ENCODE measurements around the gene MACROD1. TPM values are rescaled to one million over a fixed set of nuclear protein-coding genes. Genes with fewer than 3 reads are reported as not detected.

MACROD1 gene
- total RNA-seq, 1 donor from 2014 or later = 27.8 TPM

- DNase-seq (ENCODE audit: low read depth) = no peak
- TF ChIP-seq CTCF (conservative IDR thresholded peaks at IDR 0.05; ENCODE audit: low read depth, low read length) = no peak
- no peak overlapping the region for H3K4me3 ChIP-seq (ENCODE audit: low read depth, low read length)
These were observed 138.1 kb downstream of the MACROD1 start for GRCh38 chr11:64027651-64028397.

GRCh38 chr11:64026575-64027205, 139.2 kb downstream of the MACROD1 start:
- DNase-seq (ENCODE audit: low read depth) = no peak

GRCh38 chr11:64025205-64025604, 140.7 kb downstream of the MACROD1 start:
- no peak for TF ChIP-seq CTCF (conservative IDR thresholded peaks at IDR 0.05; ENCODE audit: low read depth, low read length)
- H3K4me3 ChIP-seq (ENCODE audit: low read depth, low read length) = no peak overlapping the region
- no peak for DNase-seq (ENCODE audit: low read depth)

More at GRCh38 chr11:64026575-64027205, 139.2 kb downstream of the MACROD1 start:
- TF ChIP-seq CTCF (conservative IDR thresholded peaks at IDR 0.05; ENCODE audit: low read depth, low read length) = no peak
- H3K4me3 ChIP-seq (ENCODE audit: low read depth, low read length) = no peak overlapping the region

- no peak for DNase-seq (ENCODE audit: low read depth)
These were observed 141.9 kb downstream of the MACROD1 start for GRCh38 chr11:64023712-64024710.

GRCh38 chr11:64022125-64022784, 143.7 kb downstream of the MACROD1 start:
- no peak for TF ChIP-seq CTCF (conservative IDR thresholded peaks at IDR 0.05; ENCODE audit: low read depth, low read length)
- no peak for DNase-seq (ENCODE audit: low read depth)
- no peak overlapping the region for H3K4me3 ChIP-seq (ENCODE audit: low read depth, low read length)

More at GRCh38 chr11:64023712-64024710, 141.9 kb downstream of the MACROD1 start:
- H3K4me3 ChIP-seq (ENCODE audit: low read depth, low read length) = no peak overlapping the region
- TF ChIP-seq CTCF (conservative IDR thresholded peaks at IDR 0.05; ENCODE audit: low read depth, low read length) = no peak

- no peak for DNase-seq (ENCODE audit: low read depth)
- no peak for TF ChIP-seq CTCF (conservative IDR thresholded peaks at IDR 0.05; ENCODE audit: low read depth, low read length)
- H3K4me3 ChIP-seq (ENCODE audit: low read depth, low read length) = no peak overlapping the region
These were observed 144.2 kb downstream of the MACROD1 start for GRCh38 chr11:64021757-64022093.

Measured in epithelial cell of proximal tubule (primary cell).